CD8-positive, alpha-beta memory T cell (primary cell): Measurements from ENCODE around the gene TMEM250. TPM values are rescaled to one million over a fixed set of nuclear protein-coding genes. Genes with fewer than 3 reads are reported as not detected.
A peak's percentile ranks its signal among the peaks of the same experiment; 100 is the strongest.

Experiments
- CTCF ChIA-PET: fragments of 350-600 bp; sonication (Branson Sonifier 250); formaldehyde crosslinking; loops from one replicate; lab custom pipeline; 2021; ENCODE audit warnings: antibody characterized with exemption; lab: Charles Lee
- POLR2A ChIA-PET: fragments of 350-600 bp; sonication (Branson Sonifier 250); formaldehyde crosslinking; loops from one replicate; lab custom pipeline; 2021; ENCODE audit warnings: antibody characterized with exemption; lab: Charles Lee
- DNase-seq, 5 donors: peaks; one replicate each; pipeline versions ENCODE4 v3.0.0 to v3.0.0-alpha.2; 2020 to 2022; ENCODE audit warnings: mixed read lengths in 1 of 5
- H3K27ac ChIP-seq: one replicate; pipeline ENCODE4 v1.7.0; 2013; ENCODE audit warnings: low read depth, mild to moderate bottlenecking, low read length, moderate library complexity
- H3K27me3 ChIP-seq: 2 replicates; pipeline ENCODE4 v1.7.0; 2013; ENCODE audit warnings: low read length, mild to moderate bottlenecking; ENCODE audit not compliant: insufficient read depth, poor library complexity, severe bottlenecking
- H3K36me3 ChIP-seq: 2 replicates; pipeline ENCODE4 v1.7.0; 2013; ENCODE audit warnings: mild to moderate bottlenecking, low read length, moderate library complexity; ENCODE audit not compliant: insufficient read depth
- H3K4me1 ChIP-seq: 2 replicates; pipeline ENCODE4 v1.7.0; 2013; ENCODE audit warnings: mild to moderate bottlenecking, low read length, moderate library complexity; ENCODE audit not compliant: insufficient read depth
- H3K4me3 ChIP-seq: 2 replicates; pipeline ENCODE4 v1.7.0; 2013; ENCODE audit warnings: mild to moderate bottlenecking, low read length
- H3K9me3 ChIP-seq: 2 replicates; pipeline ENCODE4 v1.7.0; 2013; ENCODE audit warnings: mild to moderate bottlenecking, low read length
- H3K27ac Mint-ChIP-seq, 8 donors: one replicate each; pipeline ENCODE4 v1.8.0; 2020 to 2021; ENCODE audit warnings: mixed read lengths in 8 of 8, mild to moderate bottlenecking in 6 of 8, inconsistent platforms in 3 of 8, moderate library complexity in 3 of 8
- H3K27me3 Mint-ChIP-seq, 2 donors: one replicate each; pipeline ENCODE4 v1.8.0; 2020 to 2021; ENCODE audit warnings: mixed read lengths in 2 of 2, mild to moderate bottlenecking in 1 of 2, moderate library complexity in 1 of 2
- H3K36me3 Mint-ChIP-seq, 3 donors: one replicate each; pipeline ENCODE4 v1.8.0; 2020 to 2021; ENCODE audit warnings: mixed read lengths in 3 of 3, inconsistent platforms in 1 of 3, mild to moderate bottlenecking in 1 of 3
- H3K4me1 Mint-ChIP-seq, 3 donors: one replicate each; pipeline ENCODE4 v1.8.0; 2020 to 2021; ENCODE audit warnings: mixed read lengths in 3 of 3, inconsistent platforms in 1 of 3, mild to moderate bottlenecking in 1 of 3
- H3K4me3 Mint-ChIP-seq, 7 donors: one replicate each; pipeline ENCODE4 v1.8.0; 2020 to 2021; ENCODE audit warnings: mixed read lengths in 7 of 7, mild to moderate bottlenecking in 6 of 7, moderate library complexity in 4 of 7, inconsistent platforms in 2 of 7
- H3K9me3 Mint-ChIP-seq, 5 donors: one replicate each; pipeline ENCODE4 v1.8.0; 2020 to 2022; ENCODE audit warnings: mixed read lengths in 5 of 5, mild to moderate bottlenecking in 3 of 5, moderate library complexity in 2 of 5, inconsistent platforms in 1 of 5
- polyA plus RNA-seq: library from polyadenylated mRNA; unstranded; fragments of 300-500 nt; fragmentation: Illumina TruSeq; gene quantifications from one replicate; pipeline ENCODE4 v1.2.3, GENCODE V29; 2021
- total RNA-seq, 2 experiments: library from RNA; stranded (reverse); gene quantifications; one replicate each; pipeline ENCODE4 v1.2.3, GENCODE V29; 2021

The TMEM250 gene
- total and polyA plus RNA-seq, 3 experiments from 2014 or later = 46.4 to 74.9 (median 50.2) TPM

DNA sequence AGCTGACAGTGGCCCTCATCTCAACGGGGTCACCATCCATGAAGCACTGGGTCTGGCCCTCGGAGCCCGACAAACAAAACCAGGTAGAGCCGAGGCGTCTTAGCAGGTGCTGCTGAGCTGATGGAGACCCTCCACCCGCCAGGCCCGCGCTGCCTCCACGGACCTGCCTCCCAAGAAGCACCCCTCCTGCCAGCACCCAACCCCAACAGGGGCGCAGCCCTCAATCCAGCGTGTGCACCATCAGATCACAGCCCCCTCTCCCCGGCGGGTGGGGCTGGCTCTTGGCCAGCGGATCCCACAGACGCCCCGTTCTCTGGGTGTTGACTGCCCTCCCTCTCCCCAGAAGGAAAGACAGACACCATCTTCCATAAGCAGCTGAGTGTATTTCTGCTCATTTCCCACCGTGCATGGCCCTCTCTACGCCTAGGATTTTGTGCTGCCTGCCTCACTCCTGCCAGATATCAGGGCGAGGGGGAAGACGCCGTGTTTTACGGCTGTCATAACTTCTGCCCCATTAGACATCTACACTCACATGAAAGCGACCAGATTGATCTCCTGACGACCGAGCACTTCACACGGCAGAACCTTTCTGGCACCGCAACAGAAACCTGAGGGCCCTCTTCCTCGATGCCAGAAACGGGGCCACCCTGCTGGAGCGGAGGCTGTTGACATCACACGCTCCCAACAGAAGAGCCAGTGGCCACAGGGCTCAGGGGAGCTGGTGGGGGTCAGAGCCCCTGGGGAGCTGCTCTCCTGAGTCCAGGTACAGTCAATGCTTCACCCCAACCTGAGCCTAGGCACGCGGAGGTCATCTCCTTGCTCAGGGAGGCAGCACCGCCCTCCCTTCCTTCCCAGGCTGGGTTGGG lies 35.9 kb downstream of the TMEM250 start:
- H3K9me3 Mint-ChIP-seq = no peaks in the 10 kb centered on the region
- Histone ChIP-seq H3K27ac (no peak overlapping the region), H3K27me3 (no peaks in the 10 kb centered on the region), H3K9me3 (no peaks in the 10 kb centered on the region), H3K4me3 (no peak overlapping the region), H3K36me3 (no peaks in the 10 kb centered on the region), H3K4me1 (no peaks in the 10 kb centered on the region)
- peak overlapping the region in 2 of 8 donors; percentile 39 to 80 for H3K27ac Mint-ChIP-seq
- POLR2A ChIA-PET = no interaction called here
- H3K27me3 Mint-ChIP-seq = no peaks in the 10 kb centered on the region
- peak in 1 of 5 donors; percentile 42 for DNase-seq
- H3K4me1 Mint-ChIP-seq = peaks cover 10 to 38% (median 20%) of the 10 kb centered on the region in 3 donors
- CTCF ChIA-PET = no interaction called here
- peaks cover 0 to 10% (median 0%) of the 10 kb centered on the region in 3 donors for H3K36me3 Mint-ChIP-seq
- H3K4me3 Mint-ChIP-seq = no peak overlapping the region

DNA sequence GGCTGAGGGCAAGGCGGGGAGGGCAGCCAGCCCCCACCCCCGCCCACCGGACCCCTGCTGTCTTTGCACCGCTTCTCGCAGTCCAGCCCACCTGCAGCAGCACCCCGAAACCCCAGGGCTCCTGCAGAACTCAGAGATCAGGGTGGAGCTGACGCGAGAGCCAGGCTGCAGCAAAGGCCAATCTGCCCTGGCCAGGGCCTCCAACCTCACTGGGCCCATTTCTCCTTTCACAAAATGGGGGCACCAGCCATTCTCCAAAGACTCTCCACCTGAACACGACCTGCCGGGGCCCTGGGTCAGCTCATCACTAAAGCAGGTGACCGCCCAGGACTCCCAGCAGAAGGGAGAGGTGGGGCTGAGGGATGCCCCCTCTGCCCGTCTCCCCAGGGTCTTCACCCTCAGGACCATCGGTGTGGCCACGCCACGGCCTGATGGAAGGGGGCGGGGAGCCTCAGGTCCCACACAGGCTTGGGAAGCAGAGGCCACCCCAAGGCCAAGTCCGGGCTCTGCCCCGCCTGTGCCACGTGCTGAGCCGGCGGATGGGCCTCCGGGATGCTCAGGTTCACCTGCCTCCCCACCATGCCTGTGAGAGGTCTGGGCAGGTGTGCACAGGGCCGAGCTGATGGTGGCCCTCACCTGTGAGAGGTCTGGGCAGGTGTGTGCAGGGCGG lies 36.7 kb downstream of the TMEM250 start:
- Histone ChIP-seq H3K9me3 (no peaks in the 10 kb centered on the region), H3K4me1 (no peaks in the 10 kb centered on the region), H3K36me3 (no peaks in the 10 kb centered on the region), H3K27ac (no peak overlapping the region), H3K27me3 (no peaks in the 10 kb centered on the region), H3K4me3 (no peak overlapping the region)
- CTCF ChIA-PET = no interaction called here
- Mint-ChIP-seq H3K4me3 (no peak overlapping the region), H3K36me3 (peaks cover 0 to 10% (median 0%) of the 10 kb centered on the region in 3 donors), H3K27me3 (no peaks in the 10 kb centered on the region), H3K9me3 (no peaks in the 10 kb centered on the region), H3K27ac (no peak overlapping the region), H3K4me1 (peaks cover 10 to 42% (median 21%) of the 10 kb centered on the region in 3 donors)
- POLR2A ChIA-PET = no interaction called here
- peak in 1 of 5 donors; percentile 38 for DNase-seq

DNA sequence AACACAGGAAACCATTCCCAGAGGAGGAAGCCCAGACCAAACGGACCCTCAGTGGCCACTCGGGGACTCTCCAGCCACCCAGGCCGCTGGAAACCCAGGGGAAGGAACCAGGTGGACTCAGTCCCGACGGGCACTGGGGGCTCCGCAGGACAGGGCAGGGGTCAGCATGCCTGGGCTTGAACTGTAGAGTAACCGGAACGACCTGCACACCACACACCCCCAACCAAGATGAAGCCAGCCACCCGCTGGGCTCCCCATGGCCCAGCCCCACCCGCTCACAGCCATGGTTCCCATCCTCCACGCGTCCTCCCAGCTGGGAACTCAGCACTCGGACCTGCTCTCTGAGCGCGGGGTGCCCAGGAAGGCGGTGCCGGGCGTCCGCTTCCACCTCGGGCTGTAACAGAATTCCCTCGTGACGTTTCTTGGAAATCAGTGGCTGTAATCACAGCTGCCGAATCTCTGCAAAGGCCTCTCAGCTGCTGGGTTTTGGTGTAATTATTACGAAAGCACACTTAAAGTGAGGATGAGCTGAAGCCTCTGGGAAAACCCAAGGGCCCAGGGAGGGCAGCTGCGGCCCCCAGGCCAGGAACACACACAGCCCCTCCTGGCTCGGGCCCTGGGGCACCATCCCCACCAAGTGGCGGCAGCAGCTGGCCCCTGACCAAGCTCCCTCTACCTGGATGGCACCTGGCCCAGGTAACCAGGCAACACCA lies 37.4 kb downstream of the TMEM250 start:
- no peaks in the 10 kb centered on the region for H3K27me3 ChIP-seq
- no peak overlapping the region for H3K27ac Mint-ChIP-seq
- H3K4me3 Mint-ChIP-seq = no peak overlapping the region
- no peaks in the 10 kb centered on the region for H3K36me3 ChIP-seq
- no peak overlapping the region for H3K27ac ChIP-seq
- POLR2A ChIA-PET = no interaction called here
- H3K4me3 ChIP-seq = no peak overlapping the region
- H3K4me1 Mint-ChIP-seq = peaks cover 12 to 39% (median 22%) of the 10 kb centered on the region in 3 donors
- no peaks in the 10 kb centered on the region for H3K27me3 Mint-ChIP-seq
- H3K36me3 Mint-ChIP-seq = peaks cover 0 to 10% (median 1%) of the 10 kb centered on the region in 3 donors
- CTCF ChIA-PET = no interaction called here
- no peaks in the 10 kb centered on the region for H3K9me3 Mint-ChIP-seq
- no peaks in the 10 kb centered on the region for H3K9me3 ChIP-seq
- H3K4me1 ChIP-seq = peaks cover 3% of the 10 kb centered on the region
- DNase-seq = peak in 1 of 5 donors; percentile 31

DNA sequence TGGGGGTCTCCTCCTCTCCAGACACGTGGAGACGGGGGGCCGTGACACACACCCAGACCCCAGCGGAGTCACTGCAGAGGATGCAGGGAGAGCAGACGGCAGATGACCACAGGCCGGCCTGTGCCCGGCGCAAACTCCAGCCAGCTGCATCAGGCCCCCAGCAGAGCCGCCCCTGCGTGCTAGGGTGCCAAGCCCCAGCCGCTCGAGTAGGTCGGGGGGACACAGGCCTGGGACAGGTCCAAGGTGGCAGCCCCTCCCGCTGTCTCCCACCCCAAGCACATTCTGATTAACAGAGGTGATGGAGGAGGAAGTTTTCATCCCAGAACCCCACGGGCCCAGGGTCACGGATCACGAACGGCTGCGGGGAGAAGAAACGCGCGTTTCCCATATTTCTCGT lies 38.0 kb downstream of the TMEM250 start:
- no peak overlapping the region for H3K4me3 Mint-ChIP-seq
- peaks cover 18 to 45% (median 27%) of the 10 kb centered on the region in 3 donors for H3K4me1 Mint-ChIP-seq
- CTCF ChIA-PET = no interaction called here
- no peaks in the 10 kb centered on the region for H3K9me3 ChIP-seq
- DNase-seq = peak in 1 of 5 donors; percentile 32
- H3K27ac ChIP-seq = no peak overlapping the region
- H3K4me1 ChIP-seq = peaks cover 5% of the 10 kb centered on the region
- no peaks in the 10 kb centered on the region for H3K9me3 Mint-ChIP-seq
- POLR2A ChIA-PET = no interaction called here
- H3K4me3 ChIP-seq = no peak overlapping the region
- H3K36me3 ChIP-seq = no peaks in the 10 kb centered on the region
- peaks cover 0 to 14% (median 3%) of the 10 kb centered on the region in 3 donors for H3K36me3 Mint-ChIP-seq
- H3K27me3 Mint-ChIP-seq = no peaks in the 10 kb centered on the region
- no peaks in the 10 kb centered on the region for H3K27me3 ChIP-seq
- no peak overlapping the region for H3K27ac Mint-ChIP-seq

DNA sequence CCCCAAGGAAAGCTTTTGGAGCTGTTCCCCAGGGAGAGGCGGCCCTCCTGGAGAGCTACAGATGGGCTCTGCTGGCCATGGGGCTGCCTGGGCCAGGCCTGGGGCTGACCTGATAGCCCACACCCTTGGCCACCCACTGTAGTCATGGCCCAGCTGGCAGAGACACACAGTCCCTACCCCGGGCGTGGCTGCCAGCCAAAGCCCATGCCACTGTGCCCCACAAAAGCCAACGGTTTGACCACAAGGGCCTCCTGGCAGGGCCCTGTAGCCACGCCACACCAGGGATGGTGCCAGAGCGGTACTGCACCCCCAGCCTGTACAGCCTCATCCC lies 38.8 kb downstream of the TMEM250 start:
- Mint-ChIP-seq H3K4me3 (no peak overlapping the region), H3K27ac (no peak overlapping the region), H3K36me3 (peaks cover 0 to 14% (median 3%) of the 10 kb centered on the region in 3 donors), H3K9me3 (no peaks in the 10 kb centered on the region), H3K27me3 (no peaks in the 10 kb centered on the region), H3K4me1 (peaks cover 19 to 45% (median 27%) of the 10 kb centered on the region in 3 donors)
- CTCF ChIA-PET = no interaction called here
- POLR2A ChIA-PET = no interaction called here
- Histone ChIP-seq H3K36me3 (no peaks in the 10 kb centered on the region), H3K27me3 (no peaks in the 10 kb centered on the region), H3K27ac (no peak overlapping the region), H3K4me3 (no peak overlapping the region), H3K4me1 (peaks cover 5% of the 10 kb centered on the region), H3K9me3 (no peaks in the 10 kb centered on the region)
- peak in 1 of 5 donors; percentile 34 for DNase-seq

DNA sequence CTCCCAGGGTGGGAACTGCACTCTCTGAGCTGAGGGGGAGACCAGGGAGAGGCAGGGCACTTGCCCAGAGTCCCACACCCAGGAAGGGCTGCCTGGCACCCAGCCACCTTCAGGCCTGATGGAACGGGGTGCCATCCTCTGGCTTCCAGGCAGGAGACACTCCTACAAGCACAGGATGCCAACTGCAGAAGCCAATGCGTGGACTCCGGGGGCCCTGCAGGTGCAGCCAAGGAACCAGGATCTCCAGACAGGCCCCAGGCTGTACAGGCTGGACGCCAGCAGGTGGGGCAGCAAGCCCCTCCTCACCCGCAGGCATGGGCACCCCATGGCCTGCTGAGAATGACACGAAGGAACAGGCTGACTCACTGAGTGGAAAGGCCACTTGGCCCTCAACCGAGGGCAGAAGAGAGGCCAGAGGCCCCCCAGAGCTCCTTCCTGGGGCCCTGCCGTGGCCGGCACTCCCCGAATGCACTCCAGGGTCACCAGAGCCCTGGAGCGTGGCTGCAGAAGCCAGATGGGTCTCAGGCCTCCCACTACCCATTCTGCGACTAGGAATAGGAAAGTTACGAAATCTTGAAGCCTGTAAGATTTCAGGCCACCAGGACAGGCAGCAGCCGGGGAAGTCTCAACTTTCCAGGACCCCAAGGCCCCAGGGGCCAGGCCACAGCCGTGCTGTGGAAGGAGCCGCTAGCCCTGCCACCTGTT lies 39.3 kb downstream of the TMEM250 start:
- no peaks in the 10 kb centered on the region for H3K9me3 Mint-ChIP-seq
- CTCF ChIA-PET = interaction anchor here (0.7 to 0.8 kb wide), 2 partner anchors 10 to 43 kb away, joined by 3 read pairs; no protein-coding TSS in a partner anchor
- H3K4me3 Mint-ChIP-seq = no peak overlapping the region
- H3K4me3 ChIP-seq = no peak overlapping the region
- peaks cover 14 to 42% (median 22%) of the 10 kb centered on the region in 3 donors for H3K4me1 Mint-ChIP-seq
- H3K36me3 ChIP-seq = no peaks in the 10 kb centered on the region
- H3K36me3 Mint-ChIP-seq = peaks cover 0 to 16% (median 6%) of the 10 kb centered on the region in 3 donors
- no peaks in the 10 kb centered on the region for H3K27me3 Mint-ChIP-seq
- DNase-seq = peak in 1 of 5 donors; percentile 43
- no peak overlapping the region for H3K27ac ChIP-seq
- H3K27ac Mint-ChIP-seq = peak overlapping the region in 2 of 8 donors; percentile 36 to 41
- peaks cover 5% of the 10 kb centered on the region for H3K4me1 ChIP-seq
- H3K9me3 ChIP-seq = no peaks in the 10 kb centered on the region
- POLR2A ChIA-PET = no interaction called here
- no peaks in the 10 kb centered on the region for H3K27me3 ChIP-seq

DNA sequence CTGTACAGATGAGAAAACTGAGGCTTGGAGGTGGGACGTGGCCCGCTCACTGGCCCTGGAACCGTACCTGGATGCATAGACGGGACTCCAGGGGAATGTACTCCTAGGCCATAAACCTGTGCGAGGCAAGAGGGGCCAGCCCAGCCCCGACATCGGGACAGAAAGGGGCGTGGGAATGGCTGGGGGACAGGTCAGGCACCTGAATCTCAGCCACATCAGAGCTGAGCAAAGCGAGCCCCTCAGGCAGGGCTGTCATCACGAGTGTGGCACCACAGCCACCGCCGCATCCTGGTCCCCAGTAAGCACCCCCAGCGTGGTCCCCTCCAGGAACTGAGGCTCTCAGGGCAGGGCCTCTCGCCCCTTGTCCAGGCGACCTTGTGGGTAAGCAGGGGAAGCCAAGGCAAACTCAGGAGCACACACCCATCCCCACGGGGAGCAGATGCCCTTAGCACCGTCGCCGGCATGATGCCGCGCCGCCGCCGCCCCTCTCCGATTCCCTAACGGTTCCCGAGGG lies 40.1 kb downstream of the TMEM250 start:
- CTCF ChIA-PET = interaction anchor here (0.7 to 0.8 kb wide), 2 partner anchors 11 to 44 kb away, joined by 3 read pairs; no protein-coding TSS in a partner anchor
- Histone ChIP-seq H3K36me3 (no peaks in the 10 kb centered on the region), H3K9me3 (no peaks in the 10 kb centered on the region), H3K27me3 (no peaks in the 10 kb centered on the region), H3K4me3 (no peak overlapping the region), H3K4me1 (peaks cover 5% of the 10 kb centered on the region), H3K27ac (no peak overlapping the region)
- POLR2A ChIA-PET = no interaction called here
- DNase-seq = peak in 1 of 5 donors; percentile 42
- Mint-ChIP-seq H3K4me3 (no peak overlapping the region), H3K27me3 (no peaks in the 10 kb centered on the region), H3K36me3 (peaks cover 0 to 15% (median 6%) of the 10 kb centered on the region in 3 donors), H3K4me1 (peaks cover 12 to 40% (median 19%) of the 10 kb centered on the region in 3 donors), H3K27ac (no peak overlapping the region), H3K9me3 (no peaks in the 10 kb centered on the region)
